NCI-H1417 (cell line): ENCODE data around the gene MCOLN3.
"Not testable (repeated sequence)": the region's sequence is repeated elsewhere in the genome, so short reads cannot be mapped to it uniquely, and the experiment has no call there.

ENCODE experiments used
- DNase-seq, 3 experiments: peaks; one replicate each; lab custom pipeline; 2025; lab: John Stamatoyannopoulos, UW

MCOLN3 gene

DNA sequence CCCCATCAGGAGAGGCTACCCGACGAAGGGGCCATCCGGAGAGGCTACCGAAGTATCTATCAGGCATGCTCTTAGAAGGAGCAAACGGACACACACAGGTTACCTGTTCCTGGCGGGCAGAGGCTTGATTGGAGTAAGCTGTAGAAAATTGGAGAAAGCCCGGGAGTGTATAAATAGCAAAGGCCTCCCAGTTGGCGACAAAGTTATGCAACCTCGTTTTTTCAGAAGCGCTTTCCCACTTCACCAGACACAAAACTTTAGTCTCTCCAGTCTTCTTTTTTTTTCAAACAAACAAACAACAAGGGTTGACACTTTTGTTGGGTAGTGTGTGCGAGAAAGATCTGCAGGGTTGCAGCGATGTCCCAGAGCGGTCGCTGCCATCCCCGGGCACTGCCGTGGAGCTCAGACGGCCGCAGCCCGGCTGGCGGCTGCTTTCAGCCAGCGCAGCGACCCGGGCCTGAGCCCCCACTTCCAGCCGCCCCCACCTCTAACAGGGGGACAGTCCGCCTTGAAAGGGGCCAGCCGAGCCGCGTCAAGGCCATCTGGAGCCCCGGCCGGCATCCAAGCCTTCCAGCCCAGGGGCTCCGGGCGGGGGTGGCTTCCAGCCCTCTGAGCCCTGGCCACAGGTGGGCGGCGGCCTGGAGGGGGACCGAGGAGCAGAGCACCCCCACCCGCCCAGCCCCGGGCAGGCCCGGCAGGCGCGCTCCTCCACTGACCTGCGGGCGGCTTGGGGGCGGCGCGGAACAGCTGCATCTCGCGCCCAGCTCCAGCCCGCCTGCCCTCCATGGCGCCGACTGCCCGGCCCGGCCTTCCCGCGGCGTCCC is 616 bp downstream of the MCOLN3 start:
- peak; percentile 57 to 64 (median 64) for DNase-seq

DNA sequence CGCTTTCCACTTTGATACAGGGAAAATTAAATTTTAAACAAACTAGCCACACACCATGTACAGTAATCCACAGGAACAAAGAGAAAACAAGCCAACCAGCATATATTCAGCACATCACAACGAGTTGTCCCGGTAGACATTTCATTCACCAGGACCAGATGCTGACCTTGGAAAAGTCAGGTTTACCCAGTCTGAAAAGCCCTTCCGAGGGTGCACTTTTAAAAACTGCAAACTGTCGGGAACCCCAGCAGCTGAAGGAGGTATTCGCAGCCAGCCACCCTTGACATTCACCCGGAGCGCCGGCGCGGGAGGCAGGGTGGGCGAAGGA is 1.2 kb downstream of the MCOLN3 start:
- peak in 2 of 3 experiments; percentile 45 to 52 for DNase-seq

DNA sequence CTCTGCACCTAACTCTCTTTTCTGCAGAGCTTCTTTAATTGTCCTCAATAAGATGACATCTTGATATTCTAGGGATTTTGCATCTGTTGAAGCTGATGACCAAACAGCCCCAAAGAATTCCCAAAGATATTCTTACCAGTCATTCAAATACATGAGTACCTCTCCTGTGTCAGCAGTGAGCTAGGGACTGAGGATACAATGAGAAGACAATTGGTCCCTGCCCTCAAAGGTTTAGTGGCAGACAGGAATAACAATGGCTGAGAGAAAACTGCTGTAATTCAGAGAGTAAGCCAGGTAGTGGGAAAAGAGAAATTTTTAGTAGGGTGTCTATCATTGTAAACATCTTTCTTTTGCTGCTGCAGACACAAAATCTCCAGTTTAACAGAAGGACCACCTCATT is 5.9 kb downstream of the MCOLN3 start:
- no peak for DNase-seq

DNA sequence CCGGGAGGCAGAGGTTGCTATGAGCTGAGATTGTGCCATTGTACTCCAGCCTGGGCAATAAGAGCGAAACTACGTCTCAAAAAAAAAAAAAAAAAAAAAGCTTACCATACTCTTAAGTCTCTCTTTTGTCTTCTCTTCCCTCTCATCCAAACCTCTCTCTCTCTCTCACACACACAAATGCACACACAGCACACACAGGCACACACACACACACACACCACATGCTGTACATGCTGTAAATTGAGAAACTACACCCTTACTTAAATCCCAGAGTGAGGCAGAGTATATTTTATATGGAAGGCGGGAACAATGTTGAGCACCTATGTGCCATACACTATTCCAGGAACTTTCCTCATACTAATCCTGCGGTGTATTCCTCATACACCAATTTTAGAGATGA is 6.5 kb downstream of the MCOLN3 start:
- no peak for DNase-seq

DNA sequence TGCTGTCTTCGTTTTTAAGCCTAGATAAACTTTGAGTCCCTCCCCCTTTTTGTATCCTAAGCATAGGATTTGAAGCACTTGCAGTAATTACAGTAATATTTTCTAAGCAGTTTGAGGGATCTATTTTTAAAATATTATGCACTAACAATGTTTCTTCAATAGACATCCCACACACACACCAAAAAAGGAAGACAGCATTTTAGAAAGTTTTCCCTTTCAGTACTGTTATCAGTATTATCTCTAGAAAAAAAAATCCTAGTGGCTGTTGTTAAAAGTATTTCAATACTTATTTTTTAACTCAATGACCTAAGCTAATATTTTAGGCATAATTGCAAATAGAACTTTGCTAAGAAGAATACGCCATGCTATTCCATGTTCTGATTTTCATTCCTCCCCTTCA is 15.1 kb downstream of the MCOLN3 start:
- no peak for DNase-seq

DNA sequence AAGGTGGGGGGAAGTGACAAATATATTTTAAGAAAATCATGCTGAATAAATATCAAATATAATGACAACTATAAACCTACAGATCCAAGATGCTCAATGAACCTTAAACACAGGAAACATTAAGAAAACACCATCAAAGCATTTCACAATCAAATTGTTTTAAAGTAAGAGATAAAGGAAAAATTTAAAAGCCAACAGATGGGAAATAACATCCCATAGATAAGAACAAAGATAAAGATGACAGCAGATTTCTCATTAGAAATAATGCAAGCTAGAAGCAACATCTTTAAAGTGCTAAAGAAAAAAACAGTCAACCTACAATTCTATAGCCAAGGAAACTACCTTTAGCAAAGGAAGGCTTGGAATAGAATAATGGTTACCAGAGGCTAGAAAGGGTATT is 17.8 kb downstream of the MCOLN3 start:
- no peak for DNase-seq

DNA sequence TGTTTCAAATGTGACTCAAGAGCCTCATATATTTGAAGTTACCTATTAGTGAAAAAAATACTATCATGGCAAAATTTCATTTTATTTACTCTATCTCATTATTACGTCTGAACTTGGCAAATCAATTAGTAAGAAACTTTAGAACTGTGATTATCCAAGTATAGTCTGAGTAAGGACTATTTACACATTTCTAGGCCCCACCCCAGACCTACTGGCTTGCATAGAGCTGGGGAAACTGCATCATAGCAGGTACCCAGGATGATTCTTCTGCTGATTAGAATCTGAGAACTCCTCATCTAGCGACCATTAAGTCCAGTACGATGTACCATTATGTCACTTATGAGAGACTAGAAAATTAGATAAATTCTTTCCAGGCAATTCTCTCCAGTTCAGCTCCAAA is 20.1 kb downstream of the MCOLN3 start:
- no peak for DNase-seq

DNA sequence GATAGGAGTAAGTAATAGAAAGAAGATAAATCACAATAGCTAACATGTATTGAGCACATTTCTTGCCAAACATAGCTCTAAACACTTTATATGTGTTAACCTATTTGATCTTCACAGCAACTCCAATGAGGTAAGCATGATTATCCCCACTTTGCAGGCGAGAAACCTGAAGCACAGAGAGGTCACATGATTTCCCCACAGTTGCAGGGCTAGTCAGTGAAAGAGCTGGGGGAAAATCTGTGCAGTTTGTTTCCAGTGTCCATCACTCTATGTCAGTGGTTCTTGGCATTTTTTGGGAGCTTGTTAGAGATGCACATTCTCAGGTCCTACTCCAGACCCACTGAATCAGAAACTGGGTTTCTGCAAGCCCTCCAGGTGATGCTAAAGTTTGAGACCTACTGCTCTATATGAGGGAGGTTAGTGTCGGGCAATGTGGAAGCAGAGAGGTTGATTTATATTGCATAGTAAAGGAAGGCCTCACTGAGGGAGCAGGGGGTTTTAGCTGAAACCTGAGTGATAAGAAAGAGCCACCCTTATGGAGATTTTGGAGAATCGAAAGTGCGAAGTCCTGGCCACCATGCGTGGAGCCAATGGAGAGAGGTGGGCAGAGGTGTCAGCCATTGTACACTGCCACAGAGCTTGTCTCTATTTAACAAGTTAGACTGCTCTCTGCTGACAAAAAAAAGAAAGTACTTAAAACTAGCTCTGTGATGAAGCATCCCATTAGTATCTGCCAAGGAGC is 20.9 kb downstream of the MCOLN3 start:
- peak in 1 of 3 experiments; percentile 21 for DNase-seq

DNA sequence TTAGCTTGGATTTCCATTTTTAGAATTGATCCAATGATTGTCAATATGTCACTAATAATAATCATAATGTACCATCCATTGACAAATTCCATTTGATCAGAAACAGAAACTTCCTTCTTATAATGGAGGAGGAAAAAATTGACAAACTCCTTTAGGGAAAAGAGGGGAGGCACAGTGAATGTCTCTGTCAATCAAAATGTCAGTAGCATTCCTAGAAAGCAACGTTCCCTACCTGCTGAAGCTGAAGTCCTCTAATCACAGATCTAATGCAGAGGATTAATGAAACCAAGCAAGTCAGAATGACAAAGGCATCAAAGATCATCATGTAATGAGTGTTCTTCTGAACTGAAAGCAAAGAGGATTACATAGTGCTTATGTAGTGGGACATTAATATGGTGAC is 22.4 kb downstream of the MCOLN3 start:
- DNase-seq, result no peak

DNA sequence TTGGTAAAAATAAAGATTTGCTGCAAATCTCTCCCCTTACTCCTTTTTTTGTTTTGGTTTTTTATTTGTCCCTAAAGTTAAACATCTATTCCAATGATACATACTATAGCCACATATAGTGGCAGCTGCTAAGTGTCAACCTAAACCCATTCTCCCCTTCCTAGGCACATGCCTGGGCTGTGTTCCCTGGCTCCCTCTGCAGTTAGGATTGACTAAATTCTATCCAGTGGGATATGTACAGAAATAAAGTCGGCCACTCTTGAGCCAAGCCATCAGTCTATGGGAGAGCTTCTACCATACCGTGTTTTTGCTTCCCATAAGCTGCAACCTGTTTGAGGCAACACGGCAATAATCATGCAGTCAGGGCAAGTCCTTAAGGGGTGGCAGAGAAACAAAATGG is 23.6 kb downstream of the MCOLN3 start:
- DNase-seq, result no peak

DNA sequence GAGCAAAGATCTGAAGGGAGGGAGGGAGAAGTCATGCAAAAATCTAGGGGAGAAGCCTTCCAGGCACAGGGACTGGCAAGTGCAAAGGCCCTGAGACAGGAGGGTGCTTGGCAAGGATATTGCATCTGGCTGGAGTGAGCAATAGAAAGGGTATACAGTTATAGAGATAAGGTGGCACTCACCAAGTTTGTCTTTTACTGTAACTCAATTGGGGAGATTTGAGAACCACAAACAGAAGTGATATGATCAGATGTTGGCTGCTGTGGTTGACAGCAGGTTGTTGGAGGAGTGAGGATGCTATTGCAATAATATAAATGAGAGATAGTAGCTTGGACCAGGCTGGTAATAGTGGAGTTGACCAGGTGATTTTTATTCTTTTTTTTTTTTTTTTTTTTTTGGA is 25.6 kb downstream of the MCOLN3 start:
- no peak for DNase-seq

DNA sequence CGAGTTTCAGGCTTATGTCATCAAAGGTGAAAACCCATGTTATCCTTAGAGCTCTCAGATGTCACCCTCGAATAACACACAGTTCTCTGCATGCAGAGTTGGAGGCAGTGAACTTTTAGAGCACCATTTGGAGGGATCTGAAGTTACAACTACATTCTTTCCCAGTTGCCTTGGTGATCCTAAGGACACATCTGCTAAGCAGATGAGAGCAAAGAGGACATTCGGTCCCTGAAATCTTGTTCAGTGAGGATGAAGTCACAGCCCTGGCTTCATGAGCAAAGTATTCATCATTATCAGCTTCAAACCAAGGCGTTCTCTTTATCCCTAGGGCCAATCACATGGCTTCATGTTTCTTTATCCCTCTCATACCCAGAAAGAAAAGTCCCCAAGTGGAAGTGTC is 28.3 kb downstream of the MCOLN3 start:
- no peak for DNase-seq

DNA sequence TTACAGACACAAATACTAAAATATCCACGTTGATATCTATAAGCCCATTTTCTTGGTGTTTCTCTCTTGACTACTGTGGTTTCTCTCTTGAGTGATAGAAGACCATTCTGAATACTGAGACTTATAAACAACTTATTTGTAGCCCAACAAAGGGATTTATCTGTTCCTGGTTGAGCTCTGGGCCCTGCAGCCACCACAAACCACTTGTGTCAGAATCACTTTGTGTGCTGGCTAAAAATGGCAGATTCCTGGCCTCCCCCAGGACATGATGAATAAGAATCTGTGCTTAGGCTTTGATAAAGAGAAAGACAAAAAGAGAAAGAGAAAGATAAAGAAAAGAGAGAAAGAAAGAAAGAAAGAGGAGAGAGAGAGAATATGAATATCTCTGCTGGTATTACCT is 32.5 kb downstream of the MCOLN3 start:
- DNase-seq, result no peak

DNA sequence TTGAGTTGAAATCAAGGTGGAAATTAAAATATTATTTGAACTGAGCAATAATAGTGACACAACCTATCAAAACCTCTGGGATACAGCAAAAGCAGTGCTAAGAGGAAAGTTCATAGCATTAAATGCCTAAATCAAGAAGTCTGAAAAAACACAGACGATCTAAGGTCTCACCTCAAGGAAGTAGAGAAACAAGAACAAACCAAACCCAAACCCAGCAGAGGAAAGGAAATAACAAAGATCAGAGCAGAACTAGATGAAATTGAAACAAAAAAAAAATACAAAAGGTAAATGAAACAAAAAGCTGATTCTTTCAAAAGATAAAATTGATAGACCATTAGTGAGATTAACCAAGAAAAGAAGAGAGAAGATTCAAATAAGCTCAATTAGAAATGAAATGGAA is 42.7 kb downstream of the MCOLN3 start:
- not testable (repeated sequence) for DNase-seq

DNA sequence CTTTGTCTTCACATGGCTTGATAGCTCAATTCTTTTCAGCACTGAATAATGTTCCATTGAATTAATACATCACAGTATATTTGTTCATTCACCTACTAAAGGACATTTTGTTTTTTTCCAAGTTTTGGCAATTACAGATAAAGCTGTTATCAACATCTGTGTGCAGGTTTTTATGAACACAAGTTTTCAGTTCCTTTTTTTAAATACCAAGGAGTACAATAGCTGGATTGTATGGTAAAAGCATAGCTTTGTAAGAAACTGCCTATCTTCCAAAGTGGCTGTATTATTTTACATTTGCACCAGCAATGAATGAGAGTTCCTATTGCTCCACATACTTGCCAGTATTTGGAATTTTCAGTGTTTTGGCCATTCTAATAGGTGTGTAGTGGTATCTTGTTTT is 46.6 kb downstream of the MCOLN3 start:
- DNase-seq, result no peak

DNA sequence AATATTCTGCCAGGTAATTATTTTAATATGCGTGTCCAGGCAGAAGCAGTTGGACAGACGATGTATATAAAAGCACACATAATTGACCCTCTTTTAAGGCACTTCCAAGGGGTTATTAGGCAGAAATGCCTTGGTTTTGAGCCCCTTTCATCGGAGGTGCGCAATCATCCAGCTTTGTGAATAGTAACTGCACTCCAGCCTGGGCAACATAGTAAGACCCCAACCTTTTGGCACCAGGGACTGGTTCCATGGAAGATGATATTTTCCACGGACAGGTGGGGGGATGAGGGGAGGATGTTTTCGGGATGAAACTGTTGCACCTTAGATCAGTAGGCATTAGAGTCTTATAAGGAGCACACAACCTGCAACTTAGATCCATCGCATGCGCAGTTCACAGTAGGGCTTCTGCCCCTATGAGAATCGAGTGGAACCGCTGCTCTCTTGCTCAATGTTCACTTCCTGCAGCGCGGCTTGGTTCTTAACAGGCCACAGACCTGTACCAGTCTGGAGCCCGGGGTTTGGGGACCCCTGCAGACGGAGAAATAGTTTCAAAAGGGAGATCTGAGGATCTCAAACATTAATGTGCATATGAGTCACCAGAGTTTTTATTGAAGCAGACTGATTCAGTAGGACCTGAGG is 49.5 kb downstream of the MCOLN3 start:
- DNase-seq, result no peak

DNA sequence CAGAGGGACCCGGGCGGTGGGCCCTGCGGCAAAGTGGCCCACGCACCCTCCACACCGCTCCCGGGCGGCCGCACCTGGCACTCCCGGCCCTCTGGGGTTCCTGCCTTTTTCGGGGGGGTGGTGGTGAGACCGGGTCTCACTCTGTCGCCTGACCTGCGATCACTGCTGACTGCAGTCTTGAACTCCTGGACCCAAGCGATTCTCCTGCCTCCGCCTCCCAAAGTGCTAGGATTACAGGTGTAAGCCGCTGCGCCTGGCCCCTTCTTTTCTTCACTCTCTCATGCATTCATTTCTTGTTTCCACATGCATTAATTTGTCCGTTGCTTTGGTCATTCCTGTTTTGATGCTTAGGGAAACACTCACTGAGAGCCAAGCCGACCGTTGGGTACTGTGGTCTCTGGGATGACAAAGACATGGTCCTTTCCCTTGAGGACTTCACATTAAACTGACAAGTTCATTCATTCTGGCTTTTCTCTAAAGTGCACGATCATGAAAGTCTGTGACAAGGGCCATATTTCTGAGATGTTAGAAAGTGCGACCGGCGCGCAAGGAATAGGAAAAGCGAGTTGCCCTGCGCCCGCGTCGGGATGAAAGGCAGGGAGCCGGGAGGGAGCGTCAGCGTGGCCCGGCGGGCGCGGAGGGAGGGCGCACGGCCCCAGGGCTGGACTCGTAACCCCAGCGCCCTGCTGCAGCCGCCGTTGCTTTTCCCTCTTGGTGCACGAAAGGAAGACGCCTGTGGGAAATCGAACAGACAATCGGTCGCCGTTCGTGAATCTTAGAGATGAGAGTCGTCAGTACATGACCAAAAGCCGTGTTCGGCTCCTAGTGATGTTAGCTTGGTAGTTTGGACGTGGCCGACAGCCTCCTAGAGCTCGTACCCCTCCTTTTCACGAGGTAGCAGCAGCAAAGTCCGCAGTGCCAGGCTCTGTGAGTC is 50.4 kb downstream of the MCOLN3 start:
- DNase-seq, result peak in 2 of 3 experiments; percentile 60 to 73

DNA sequence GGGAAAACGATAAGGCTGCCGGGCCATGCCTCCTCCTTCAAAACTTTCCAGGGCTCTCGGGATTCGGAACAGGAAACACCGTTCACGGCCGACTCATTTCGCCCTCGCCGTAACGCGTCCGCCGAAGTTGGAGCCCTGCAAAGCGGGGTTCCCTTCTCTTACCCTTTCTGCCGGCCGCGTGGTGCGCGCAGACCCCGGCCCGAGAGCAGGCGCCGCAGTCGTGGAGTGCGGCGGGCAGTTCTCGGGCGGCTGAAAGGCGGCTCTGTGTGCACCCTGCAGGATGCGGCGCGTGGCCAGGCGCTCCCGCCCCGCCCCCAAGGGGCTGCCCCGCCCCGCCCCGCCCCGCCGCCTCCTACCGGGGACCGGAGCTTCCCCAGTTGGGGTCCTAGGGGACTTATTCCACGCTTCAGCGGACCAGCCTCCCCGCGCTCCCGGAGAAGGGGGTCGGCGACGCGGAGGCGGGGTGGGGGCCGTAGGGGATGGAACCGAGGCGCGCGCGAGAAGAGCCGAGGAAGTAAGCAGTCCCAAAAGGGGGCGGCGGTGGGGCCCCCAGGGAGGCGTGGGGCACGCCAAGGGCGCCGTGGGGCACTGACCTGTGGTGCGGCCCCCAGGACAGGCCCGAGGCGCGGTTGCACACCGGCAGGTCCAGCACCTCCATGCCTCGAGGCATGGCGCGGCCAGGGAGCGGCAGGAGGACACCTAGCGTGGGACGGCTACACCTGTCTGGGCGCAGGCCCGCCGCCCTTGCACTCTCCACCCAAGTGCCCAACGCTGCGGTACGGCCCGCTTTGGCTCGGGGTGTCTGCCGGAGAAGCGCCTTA is 51.2 kb downstream of the MCOLN3 start, which contains the start of gene MCOLN2:
MCOLN2 (minus strand) TSS at position 268 of the 821 bp plus-strand sequence; CDS start at position 27, 241 bp downstream.
- DNase-seq, result peak; percentile 24 to 69 (median 66)

DNA sequence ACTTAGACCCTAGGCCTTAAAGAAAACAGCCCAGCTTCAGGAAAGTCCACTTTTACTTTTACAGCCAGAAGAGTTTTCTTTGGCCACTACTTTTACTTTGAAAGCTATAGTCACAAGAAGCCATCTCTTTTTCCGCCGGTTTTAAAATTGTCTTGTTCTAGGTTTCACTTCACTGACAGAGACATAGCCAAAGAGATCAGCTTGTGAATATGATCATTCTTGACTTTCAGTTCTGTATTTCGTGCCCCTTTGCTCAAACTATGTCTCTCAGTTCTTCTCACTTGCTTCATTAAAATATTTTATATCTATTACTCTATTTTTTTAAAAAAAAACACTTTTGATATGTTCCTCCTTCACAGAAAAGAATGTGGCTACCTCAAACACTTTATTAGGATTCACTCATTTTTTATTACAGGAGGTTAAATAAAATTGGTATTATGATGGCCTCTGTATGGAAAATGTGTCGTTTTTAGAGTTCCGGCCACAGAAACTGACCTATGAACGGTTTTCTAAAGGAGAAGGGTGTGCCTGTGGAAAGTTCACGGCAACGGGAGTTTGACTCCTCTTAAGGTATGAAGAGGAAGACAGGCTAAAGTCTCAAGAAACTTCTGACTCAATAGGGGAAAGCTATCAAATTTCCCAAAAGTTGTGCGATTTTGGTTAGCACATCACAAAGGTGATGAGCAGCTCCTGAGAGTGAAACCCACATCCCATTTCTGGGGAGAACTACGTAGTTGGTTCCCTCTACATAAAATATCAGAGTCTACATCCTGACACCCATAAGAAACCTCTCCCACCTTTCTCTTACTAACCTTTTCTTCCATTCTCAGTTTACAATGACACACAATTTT is 52.6 kb downstream of the MCOLN3 start:
- no peak for DNase-seq
